PC-3 (cell line): ENCODE measurements around the gene HCAR3. TPM values are rescaled to one million over a fixed set of nuclear protein-coding genes. Genes with fewer than 3 reads are reported as not detected.

Experiments used
- ATAC-seq: fragments of 200-7000 bp; cut with Tn5 transposase; 2 replicates; pipeline ENCODE4 v1.9.1; 2020; ENCODE audit warnings: mild to moderate bottlenecking, moderate library complexity
- BruUV-seq: library from RNA; stranded (reverse); fragments of 400-500 nt; replicated peaks from 2 replicates; lab custom pipeline; 2021; lab: Mats Ljungman, UMichigan
- CTCF ChIA-PET: fragments of 300-600 bp; sonication (Branson Sonifier 250); formaldehyde crosslinking; loops from one replicate; lab custom pipeline; 2022; ENCODE audit warnings: antibody characterized with exemption; lab: Charles Lee
- POLR2A ChIA-PET: fragments of 300-600 bp; sonication (Branson Sonifier 250); formaldehyde crosslinking; loops from one replicate; lab custom pipeline; 2022; ENCODE audit warnings: antibody characterized with exemption; ENCODE audit not compliant: unreplicated experiment; lab: Charles Lee
- DNase-seq: peaks from one replicate; pipeline ENCODE4 v3.0.0-alpha.2; 2015
- H2AFZ ChIP-seq: fragments of 300-600 bp; sonication (generic); 2 replicates; pipeline ENCODE4 v1.6.0; 2016; ENCODE audit warnings: antibody characterized with exemption, low read length
- H3F3A ChIP-seq: fragments of 300-600 bp; sonication (generic); one replicate; pipeline ENCODE4 v1.6.0; 2017; ENCODE audit warnings: antibody characterized with exemption, low read length, control low read depth, mild to moderate bottlenecking; ENCODE audit not compliant: unreplicated experiment
- H3K27ac ChIP-seq: fragments of 300-600 bp; sonication (generic); 2 replicates; pipeline ENCODE4 v1.5.1; 2016; ENCODE audit warnings: mild to moderate bottlenecking, low read length
- H3K27me3 ChIP-seq: fragments of 300-600 bp; sonication (generic); 2 replicates; pipeline ENCODE4 v1.6.1; 2016; ENCODE audit warnings: low read length, mixed read lengths
- H3K36me3 ChIP-seq: fragments of 300-600 bp; sonication (generic); 2 replicates; pipeline ENCODE4 v1.6.1; 2016; ENCODE audit warnings: low read depth, mixed run types, low read length, mixed read lengths
- H3K4me1 ChIP-seq: fragments of 300-600 bp; sonication (generic); 2 replicates; pipeline ENCODE4 v1.5.1; 2016; ENCODE audit warnings: low read length; ENCODE audit not compliant: insufficient read depth
- H3K4me2 ChIP-seq: fragments of 300-600 bp; sonication (generic); 2 replicates; pipeline ENCODE4 v1.6.0; 2016; ENCODE audit warnings: low read length
- H3K4me3 ChIP-seq: fragments of 300-600 bp; sonication (generic); 2 replicates; pipeline ENCODE4 v1.5.1; 2016; ENCODE audit warnings: mild to moderate bottlenecking, low read length, mixed read lengths
- H3K79me2 ChIP-seq: fragments of 300-600 bp; sonication (generic); 2 replicates; pipeline ENCODE4 v1.6.1; 2017; ENCODE audit warnings: low read length, mixed read lengths
- H3K9ac ChIP-seq: fragments of 300-600 bp; sonication (generic); 2 replicates; pipeline ENCODE4 v1.6.0; 2016; ENCODE audit warnings: mild to moderate bottlenecking, low read length
- H3K9me2 ChIP-seq: fragments of 300-600 bp; sonication (generic); replicated peaks from 2 replicates; pipeline ENCODE4 v1.6.1; 2016; ENCODE audit warnings: mixed run types, low read length, mixed read lengths
- H3K9me3 ChIP-seq: fragments of 300-600 bp; sonication (generic); 2 replicates; pipeline ENCODE4 v1.6.1; 2016; ENCODE audit warnings: low read length, mixed read lengths
- H4K20me1 ChIP-seq: fragments of 300-600 bp; sonication (generic); 2 replicates; pipeline ENCODE4 v1.6.1; 2016; ENCODE audit warnings: low read length, mixed read lengths
- CTCF ChIP-seq: fragments of 300-600 bp; sonication (generic); conservative IDR thresholded peaks from 2 replicates; pipeline ENCODE4 v1.5.1; 2017; ENCODE audit warnings: antibody characterized with exemption, low read depth, mild to moderate bottlenecking, low read length
- EZH2 ChIP-seq: fragments of 300-600 bp; sonication (generic); IDR thresholded peaks from one replicate; pipeline ENCODE4 v1.6.1; 2017; ENCODE audit warnings: antibody characterized with exemption, mild to moderate bottlenecking, low read length; ENCODE audit not compliant: unreplicated experiment
- EZH2phosphoT487 ChIP-seq: fragments of 300-600 bp; sonication (generic); IDR thresholded peaks from 2 replicates; pipeline ENCODE4 v1.6.1; 2018; ENCODE audit warnings: mild to moderate bottlenecking, antibody characterized with exemption, low read length, borderline replicate concordance
- intact Hi-C: fragments of 100-400 bp; cut with micrococcal nuclease; formaldehyde crosslinking; loops from 2 replicates; pipeline ENCODE4 v1.9.0; 2023
- total RNA-seq: library from RNA; depleted of rRNA; stranded (reverse); fragments of >200 nt; gene quantifications from 2 replicates; pipeline ENCODE4 v1.2.3, GENCODE V29; 2014; rRNA removed

HCAR3 gene
- total RNA-seq, 1 experiment from 2014 or later: not detected

- ATAC-seq: no peak
Measured at GRCh38 chr12:122665759-122666158, 50.9 kb downstream of the HCAR3 start.

GRCh38 chr12:122665349-122665748 is 51.3 kb downstream of the HCAR3 start:
- Histone ChIP-seq H3K9ac (no peak overlapping the region), H3K4me2 (no peak overlapping the region), H3K4me3 (no peak overlapping the region), H3K36me3 (no peaks in the 10 kb centered on the region), H2AFZ (no peak overlapping the region), H3F3A (peaks cover 6% of the 10 kb centered on the region), H3K9me3 (no peaks in the 10 kb centered on the region), H3K9me2 (no peaks in the 10 kb centered on the region), H4K20me1 (no peaks in the 10 kb centered on the region), H3K27me3 (no peaks in the 10 kb centered on the region), H3K27ac (no peak overlapping the region), H3K4me1 (peaks cover 19% of the 10 kb centered on the region), H3K79me2 (no peaks in the 10 kb centered on the region)
- TF ChIP-seq EZH2phosphoT487: no peak
- no peak for TF ChIP-seq EZH2
- TF ChIP-seq CTCF: no peak
- intact Hi-C loops: no loop called here
- no TSS peak for BruUV-seq
- ATAC-seq (no peak), DNase-seq (no peak)
- ChIA-PET POLR2A (no interaction called here), CTCF (no interaction called here)

More at GRCh38 chr12:122665759-122666158, 50.9 kb downstream of the HCAR3 start:
- intact Hi-C loops: no loop called here
- no peak overlapping the region for H3K9ac ChIP-seq
- H3K79me2 ChIP-seq: no peaks in the 10 kb centered on the region
- BruUV-seq: no TSS peak
- H3F3A ChIP-seq: peaks cover 6% of the 10 kb centered on the region
- H2AFZ ChIP-seq: no peak overlapping the region
- no peaks in the 10 kb centered on the region for H3K9me3 ChIP-seq
- no peaks in the 10 kb centered on the region for H4K20me1 ChIP-seq
- H3K27me3 ChIP-seq: no peaks in the 10 kb centered on the region
- no peak for DNase-seq
- H3K36me3 ChIP-seq: no peaks in the 10 kb centered on the region
- no peak overlapping the region for H3K4me2 ChIP-seq
- no peak overlapping the region for H3K4me3 ChIP-seq
- POLR2A ChIA-PET: no interaction called here
- no peaks in the 10 kb centered on the region for H3K9me2 ChIP-seq
- peaks cover 23% of the 10 kb centered on the region for H3K4me1 ChIP-seq
- no peak overlapping the region for H3K27ac ChIP-seq
- no peak for TF ChIP-seq EZH2phosphoT487
- TF ChIP-seq CTCF: no peak
- TF ChIP-seq EZH2: no peak
- CTCF ChIA-PET: no interaction called here

Other genes starting within 250 kb of the HCAR3 start
- gene ZCCHC8, start 215.9 kb downstream of the HCAR3 start, total RNA-seq: 14.4 and 15.0 TPM in 2 replicates
- 87.3 and 105 TPM in 2 replicates for gene RSRC2, start 189.9 kb downstream of the HCAR3 start, total RNA-seq
- gene KNTC1, start 189.6 kb downstream of the HCAR3 start, total RNA-seq: 80.3 and 84.8 TPM in 2 replicates
- gene HCAR2, start 13.5 kb downstream of the HCAR3 start, total RNA-seq: 0.17 TPM in 1 of 2 replicates, not detected in the other
- gene HCAR1, start 14.0 kb upstream of the HCAR3 start, total RNA-seq: 4.0 and 4.7 TPM in 2 replicates
- 83.3 and 91.9 TPM in 2 replicates for gene DENR, start 36.0 kb upstream of the HCAR3 start, total RNA-seq
- 0.47 and 0.58 TPM in 2 replicates for gene CCDC62, start 57.8 kb upstream of the HCAR3 start, total RNA-seq
- 46.1 and 83.6 TPM in 2 replicates for gene HIP1R, start 118.6 kb upstream of the HCAR3 start, total RNA-seq
- gene VPS37B, start 179.3 kb upstream of the HCAR3 start, total RNA-seq: 74.3 and 80.8 TPM in 2 replicates
- gene ABCB9, start 249.7 kb upstream of the HCAR3 start, total RNA-seq: 18.4 and 20.9 TPM in 2 replicates